ENCODE measurements around the gene ZBTB8B.
A peak's percentile ranks its signal among the peaks of the same experiment; 100 is the strongest.

The ZBTB8B gene

GRCh38 chr1:32454726-32455125 lies 10.1 kb upstream of the ZBTB8B start:
- no peak for TF ChIP-seq POLR2AphosphoS5 (IDR thresholded peaks at IDR 0.05; ENCODE audit: low read depth, low read length)
- no peak for TF ChIP-seq SIN3A (IDR thresholded peaks at IDR 0.05; ENCODE audit: borderline replicate concordance, insufficient read depth, low read length)
- TF ChIP-seq REST (IDR thresholded peaks at IDR 0.05; ENCODE audit: insufficient read depth in 1 of 2, low read depth in 2 of 2, low read length in 2 of 2) = no peak

GRCh38 chr1:32455958-32456357 lies 8.9 kb upstream of the ZBTB8B start:
- TF ChIP-seq POLR2AphosphoS5 (IDR thresholded peaks at IDR 0.05; ENCODE audit: low read depth, low read length) (no peak), TAF1 (IDR thresholded peaks at IDR 0.05; ENCODE audit: borderline replicate concordance, insufficient read depth, low read length) (no peak), FOXP2 (optimal IDR thresholded peaks at IDR 0.05; ENCODE audit: borderline replicate concordance, extremely low read depth, extremely low read length, insufficient read depth) (no peak), SIN3A (IDR thresholded peaks at IDR 0.05; ENCODE audit: borderline replicate concordance, insufficient read depth, low read length) (no peak), REST (IDR thresholded peaks at IDR 0.05; ENCODE audit: insufficient read depth in 1 of 2, low read depth in 2 of 2, low read length in 2 of 2) (no peak)

- TF ChIP-seq REST (IDR thresholded peaks at IDR 0.05; ENCODE audit: insufficient read depth in 1 of 2, low read depth in 2 of 2, low read length in 2 of 2) = no peak
- no peak for TF ChIP-seq TAF1 (IDR thresholded peaks at IDR 0.05; ENCODE audit: borderline replicate concordance, insufficient read depth, low read length)
- no peak for TF ChIP-seq FOXP2 (optimal IDR thresholded peaks at IDR 0.05; ENCODE audit: borderline replicate concordance, extremely low read depth, extremely low read length, insufficient read depth)
- TF ChIP-seq POLR2AphosphoS5 (IDR thresholded peaks at IDR 0.05; ENCODE audit: low read depth, low read length) = peak; percentile 52; the same call in 1 of the 2 replicates
- TF ChIP-seq SIN3A (IDR thresholded peaks at IDR 0.05; ENCODE audit: borderline replicate concordance, insufficient read depth, low read length) = no peak
These were observed 619 bp upstream of the ZBTB8B start for GRCh38 chr1:32464191-32464715.

GRCh38 chr1:32465578-32465933 lies 684 bp downstream of the ZBTB8B start:
- TF ChIP-seq POLR2AphosphoS5 (IDR thresholded peaks at IDR 0.05; ENCODE audit: low read depth, low read length) (no peak), SIN3A (IDR thresholded peaks at IDR 0.05; ENCODE audit: borderline replicate concordance, insufficient read depth, low read length) (no peak), FOXP2 (optimal IDR thresholded peaks at IDR 0.05; ENCODE audit: borderline replicate concordance, extremely low read depth, extremely low read length, insufficient read depth) (no peak), TAF1 (IDR thresholded peaks at IDR 0.05; ENCODE audit: borderline replicate concordance, insufficient read depth, low read length) (no peak), REST (IDR thresholded peaks at IDR 0.05; ENCODE audit: insufficient read depth in 1 of 2, low read depth in 2 of 2, low read length in 2 of 2) (no peak)

- TF ChIP-seq SIN3A (IDR thresholded peaks at IDR 0.05; ENCODE audit: borderline replicate concordance, insufficient read depth, low read length) (no peak), TAF1 (IDR thresholded peaks at IDR 0.05; ENCODE audit: borderline replicate concordance, insufficient read depth, low read length) (no peak), POLR2AphosphoS5 (IDR thresholded peaks at IDR 0.05; ENCODE audit: low read depth, low read length) (no peak), FOXP2 (optimal IDR thresholded peaks at IDR 0.05; ENCODE audit: borderline replicate concordance, extremely low read depth, extremely low read length, insufficient read depth) (no peak), REST (IDR thresholded peaks at IDR 0.05; ENCODE audit: insufficient read depth in 1 of 2, low read depth in 2 of 2, low read length in 2 of 2) (no peak)
These were observed 1.9 kb downstream of the ZBTB8B start for GRCh38 chr1:32466761-32467160.
